Stimulated activated CD8-positive, alpha-beta memory T cell treated with anti-CD3 and anti-CD28 coated beads, Interleukin-7, amount 100 ng/mL, for 4 hours (primary cell): ENCODE measurements around the gene COX6B1.
"Not testable (repeated sequence)": the region's sequence is repeated elsewhere in the genome, so short reads cannot be mapped to it uniquely, and the experiment has no call there.

Experiments used
- DNase-seq, 2 donors: peaks; one replicate each; pipeline ENCODE4 v3.0.0-alpha.2; 2020; ENCODE audit warnings: low read depth in 2 of 2

Gene COX6B1

DNA sequence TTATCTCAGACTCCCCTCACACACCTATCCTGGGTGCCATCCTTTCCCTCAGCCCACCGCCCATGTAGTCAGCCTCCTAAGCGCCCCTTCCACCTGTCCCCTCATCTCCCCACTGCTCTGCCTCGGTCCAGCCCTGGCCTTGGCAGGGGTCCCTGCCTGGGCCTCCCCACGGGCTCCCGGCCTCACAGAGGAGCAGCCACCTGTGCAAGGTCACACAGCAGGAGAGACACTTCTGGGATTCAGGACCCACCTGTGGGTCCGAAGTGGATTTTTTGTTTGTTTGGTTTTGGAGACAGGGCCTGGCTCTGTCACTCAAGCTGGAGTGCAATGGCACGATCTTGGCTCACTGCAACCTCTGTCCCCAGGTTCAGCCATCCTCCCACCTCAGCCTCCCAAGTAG is 17.5 kb downstream of the COX6B1 start:
- no peak for DNase-seq

GRCh38 chr19:35666251-35666913 is 18.3 kb downstream of the COX6B1 start, which contains the start of gene UPK1A:
Gene UPK1A, plus strand, starts transcription at chr19:35666517. Its CDS starts 296 bp downstream, at chr19:35666813.
- DNase-seq, result no peak

- DNase-seq, result no peak
Measured at GRCh38 chr19:35669566-35669965, 21.4 kb downstream of the COX6B1 start.

GRCh38 chr19:35669974-35670373 is 21.9 kb downstream of the COX6B1 start:
- no peak for DNase-seq

GRCh38 chr19:35670686-35671085 is 22.6 kb downstream of the COX6B1 start:
- no peak for DNase-seq

DNA sequence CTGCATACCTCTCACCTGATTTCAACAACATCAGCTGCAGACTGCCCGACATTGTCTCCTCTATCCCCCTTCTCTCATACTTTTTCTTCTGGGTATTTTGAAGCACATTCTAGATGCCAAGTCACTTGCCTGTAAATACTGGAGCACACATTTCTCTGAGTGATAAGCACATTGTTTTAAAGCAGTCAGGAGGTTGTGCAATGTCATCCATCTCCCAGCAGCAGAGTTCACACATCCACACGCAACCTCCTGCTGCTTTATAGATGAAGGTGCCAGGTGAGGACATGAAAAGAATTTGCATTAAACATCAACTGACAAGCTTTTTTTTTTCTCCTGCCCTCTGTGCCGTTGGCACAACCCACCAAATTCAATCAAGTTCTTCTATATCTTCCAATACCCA is 23.7 kb downstream of the COX6B1 start:
- DNase-seq, result no peak

- peak; percentile 15 to 23 for DNase-seq
Measured at GRCh38 chr19:35673121-35673804, 25.1 kb downstream of the COX6B1 start.

GRCh38 chr19:35675589-35676140 is 27.5 kb downstream of the COX6B1 start:
- DNase-seq, result no peak

DNA sequence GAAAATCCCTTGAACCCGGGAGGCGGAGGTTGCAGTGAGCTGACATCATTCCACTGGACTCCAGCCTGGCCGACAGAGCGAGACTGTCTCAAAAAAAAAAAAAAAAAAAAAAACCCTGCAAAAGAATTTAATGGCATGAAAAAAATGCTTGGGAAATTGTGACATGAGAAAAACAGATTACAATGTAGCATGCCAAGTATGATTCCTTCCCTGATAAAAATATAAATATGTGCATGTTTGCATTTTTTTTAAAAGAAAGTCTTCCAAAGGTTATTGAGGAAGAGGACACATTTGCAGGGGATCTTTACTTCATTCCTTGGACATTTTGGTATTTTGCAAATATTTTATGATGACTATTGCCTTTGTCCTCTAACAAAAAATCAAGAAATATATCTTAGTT is 41.7 kb downstream of the COX6B1 start:
- no peak for DNase-seq

DNA sequence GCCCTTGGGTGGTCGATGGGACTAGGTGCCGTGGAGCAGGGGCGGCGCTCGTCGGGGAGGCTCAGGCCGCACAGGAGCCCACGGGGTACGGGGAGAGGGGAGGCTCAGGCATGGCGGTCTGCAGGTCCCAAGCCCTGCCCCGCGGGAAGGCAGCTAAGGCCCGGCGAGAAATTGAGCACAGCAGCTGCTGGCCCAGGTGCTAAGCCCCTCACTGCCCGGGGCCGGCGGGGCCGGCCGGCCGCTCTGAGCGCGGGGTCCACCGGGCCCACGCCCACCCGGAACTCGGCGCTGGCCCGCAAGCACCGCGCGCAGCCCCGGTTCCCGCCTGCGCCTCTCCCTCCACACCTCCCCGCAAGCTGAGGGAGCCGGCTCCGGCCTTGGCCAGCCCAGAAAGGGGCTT is 43.0 kb downstream of the COX6B1 start:
- DNase-seq, result not testable (repeated sequence)

DNA sequence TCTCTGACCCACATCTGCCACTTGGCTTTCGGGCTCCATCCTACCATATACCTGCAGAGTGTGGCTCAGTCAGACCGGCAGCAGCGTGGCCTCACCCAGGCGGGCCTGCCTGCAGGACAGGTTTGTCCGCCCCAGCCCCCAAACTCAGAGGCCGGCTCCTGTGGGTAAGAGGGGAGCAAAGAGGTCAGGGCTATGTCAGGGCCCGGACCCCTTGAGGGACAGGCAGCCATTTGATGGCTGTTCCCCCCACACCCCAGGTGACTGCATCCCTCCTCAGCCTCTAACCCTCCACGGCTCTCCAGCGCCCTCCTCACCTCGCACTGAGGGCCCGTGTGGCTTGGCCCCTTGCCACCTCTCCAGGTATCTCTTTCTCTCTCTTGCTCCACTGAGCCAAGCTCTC is 43.9 kb downstream of the COX6B1 start:
- DNase-seq, result no peak

DNA sequence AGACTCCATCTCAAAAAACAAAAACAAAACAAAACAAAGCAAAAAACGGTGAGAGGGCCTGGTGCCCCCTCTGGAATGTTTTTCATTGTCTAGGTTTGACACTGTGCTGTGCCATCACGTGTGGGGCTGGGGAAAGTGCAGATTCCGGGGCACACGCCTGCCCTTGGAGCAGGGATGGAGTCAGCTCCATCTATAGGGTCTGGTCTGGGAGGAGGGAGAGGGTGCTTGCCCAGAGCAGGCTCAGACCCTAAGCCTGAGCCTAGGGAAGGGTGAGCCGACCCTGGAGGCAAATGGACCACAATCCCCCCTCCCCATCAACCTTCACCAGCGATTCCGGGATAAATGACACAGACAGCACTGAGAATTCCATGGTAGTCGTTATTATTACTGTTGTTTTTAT is 45.3 kb downstream of the COX6B1 start:
- no peak for DNase-seq

- peak; percentile 78 to 89 for DNase-seq
Measured at GRCh38 chr19:35693835-35694599, 45.9 kb downstream of the COX6B1 start.

DNA sequence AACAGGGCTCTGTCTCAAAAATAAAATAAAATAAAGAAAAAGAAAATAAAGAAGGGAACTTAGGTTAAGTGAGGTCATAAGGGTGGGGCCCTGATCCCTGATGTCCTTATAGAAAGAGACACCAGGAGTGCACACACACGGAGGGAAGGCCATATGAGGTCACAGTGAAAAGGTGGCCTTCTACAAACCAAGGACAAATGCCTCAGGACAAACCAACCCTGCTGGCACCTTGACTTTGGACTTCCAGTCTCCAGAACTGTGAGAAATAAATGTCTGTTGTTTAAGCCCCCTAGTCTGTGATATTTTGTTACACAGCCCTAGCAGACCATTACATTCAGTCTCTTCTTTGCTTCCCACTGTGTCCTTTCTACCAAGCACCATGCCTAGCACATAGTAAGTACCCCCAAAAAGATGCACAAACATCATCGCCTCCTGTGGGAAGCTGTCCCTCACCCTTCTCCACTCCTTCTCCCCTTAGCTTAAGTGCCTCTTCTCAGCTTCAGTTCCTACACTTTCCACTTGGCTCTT is 47.8 kb downstream of the COX6B1 start:
- no peak for DNase-seq

- no peak for DNase-seq
Measured at GRCh38 chr19:35696835-35697234, 48.7 kb downstream of the COX6B1 start.

- peak; percentile 90 to 93 for DNase-seq
Measured at GRCh38 chr19:35702223-35703012, 54.3 kb downstream of the COX6B1 start.

GRCh38 chr19:35703343-35703742 is 55.2 kb downstream of the COX6B1 start:
- DNase-seq, result no peak

DNA sequence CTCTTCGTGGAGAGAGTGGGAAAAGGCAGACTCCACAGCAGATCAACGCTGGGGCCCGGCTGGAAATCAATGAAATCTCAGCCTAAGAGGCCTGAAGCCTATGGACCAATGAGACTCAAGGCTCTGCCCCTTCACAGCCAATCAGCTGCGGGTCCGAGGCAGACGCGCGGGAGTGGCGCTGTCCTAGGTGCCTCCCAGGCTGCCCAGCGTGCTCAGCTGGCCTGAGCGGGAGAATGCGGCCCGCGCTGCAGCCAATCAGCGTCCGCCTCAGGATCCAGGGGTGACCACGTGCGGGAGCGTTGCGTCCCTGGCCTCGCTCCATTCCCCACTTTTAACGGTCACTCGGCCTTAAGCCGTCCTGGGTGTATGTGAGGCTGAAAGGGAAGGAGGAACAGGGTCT is 56.1 kb downstream of the COX6B1 start, which contains the start of gene ZBTB32:
TSS of gene ZBTB32 (plus strand) at position 341 of the 400 bp plus-strand sequence. CDS start 10,069 bp downstream, outside the sequence.
- DNase-seq, result no peak
